Activated CD4-positive, alpha-beta memory T cell treated with anti-CD3 and anti-CD28 coated beads, Interleukin-2, amount 10 ng/mL, durations not matched to agents 7 days and 5 days (primary cell): Measurements from ENCODE around the gene MSANTD7. TPM values are rescaled to one million over a fixed set of nuclear protein-coding genes. Genes with fewer than 3 reads are reported as not detected.
A peak's percentile ranks its signal among the peaks of the same experiment; 100 is the strongest.

Experiments used
- CTCF ChIA-PET: fragments of 350-600 bp; sonication (Branson Sonifier 250); formaldehyde crosslinking; loops from one replicate; lab custom pipeline; 2021; ENCODE audit warnings: antibody characterized with exemption, inconsistent platforms; lab: Charles Lee
- POLR2A ChIA-PET: fragments of 350-600 bp; sonication (Branson Sonifier 250); formaldehyde crosslinking; loops from one replicate; lab custom pipeline; 2021; ENCODE audit warnings: antibody characterized with exemption; lab: Charles Lee
- DNase-seq: peaks from one replicate; pipeline ENCODE4 v3.0.0-alpha.2; 2020
- H3K27ac Mint-ChIP-seq: one replicate; pipeline ENCODE4 v1.8.0; 2021; ENCODE audit warnings: mild to moderate bottlenecking, mixed read lengths
- H3K27me3 Mint-ChIP-seq: one replicate; pipeline ENCODE4 v1.8.0; 2021; ENCODE audit warnings: mixed read lengths
- H3K36me3 Mint-ChIP-seq: one replicate; pipeline ENCODE4 v1.8.0; 2021; ENCODE audit warnings: low read depth, mixed read lengths
- H3K4me1 Mint-ChIP-seq: one replicate; pipeline ENCODE4 v1.8.0; 2021; ENCODE audit warnings: mixed read lengths
- H3K4me3 Mint-ChIP-seq: one replicate; pipeline ENCODE4 v1.8.0; 2021; ENCODE audit warnings: mild to moderate bottlenecking, mixed read lengths
- H3K9me3 Mint-ChIP-seq: one replicate; pipeline ENCODE4 v1.8.0; 2021; ENCODE audit warnings: mixed read lengths
- total RNA-seq, 2 experiments: library from RNA; stranded (reverse); gene quantifications; one replicate each; pipeline ENCODE4 v1.2.3, GENCODE V29; 2021

The MSANTD7 gene
- total RNA-seq, 2 experiments from 2014 or later = 15.5 to 18.7 TPM

- POLR2A ChIA-PET = interaction anchor here (2.3 kb wide), 1 partner anchor 77 kb away, joined by 32 read pairs; the partner anchor contains the start of gene DCLRE1C
- peak overlapping the region; percentile 95 for H3K4me3 Mint-ChIP-seq
- H3K36me3 Mint-ChIP-seq = peaks cover 6% of the 10 kb centered on the region
- H3K4me1 Mint-ChIP-seq = peaks cover 45% of the 10 kb centered on the region
- CTCF ChIA-PET = interaction anchor here (1.9 kb wide), 1 partner anchor 25 kb away, joined by 4 read pairs; no protein-coding TSS in a partner anchor
- no peak overlapping the region for H3K27ac Mint-ChIP-seq
- no peaks in the 10 kb centered on the region for H3K9me3 Mint-ChIP-seq
- no peak for DNase-seq
- no peaks in the 10 kb centered on the region for H3K27me3 Mint-ChIP-seq
These were observed 38.7 kb downstream of the MSANTD7 start for GRCh38 chr10:14876764-14877163.

- POLR2A ChIA-PET = interaction anchor here (0.8 to 4.8 kb wide), 22 partner anchors 10 to 693 kb away, joined by 3 to 53 read pairs (median 5); partner anchors contain the start of genes CDNF, DCLRE1C, HSPA14 and MEIG1
- H3K27ac Mint-ChIP-seq = peak within 1 kb of the TSS; percentile 82
- peaks cover 56% of the 10 kb centered on the region for H3K4me1 Mint-ChIP-seq
- no peaks in the 10 kb centered on the region for H3K27me3 Mint-ChIP-seq
- H3K4me3 Mint-ChIP-seq = peak within 1 kb of the TSS; percentile 95
- H3K9me3 Mint-ChIP-seq = no peaks in the 10 kb centered on the region
- DNase-seq = peak; percentile 96
- peaks cover 18% of the 10 kb centered on the region for H3K36me3 Mint-ChIP-seq
- CTCF ChIA-PET = interaction anchor here (1.0 to 1.9 kb wide), 7 partner anchors 11 to 290 kb away, joined by 3 to 15 read pairs (median 5); partner anchors contain the start of genes CDNF, HSPA14 and MSANTD7
These were observed 40.4 kb downstream of the MSANTD7 start, which contains the start of gene SUV39H2 for GRCh38 chr10:14878266-14879123. TSS of gene SUV39H2 (plus strand) at chr10:14878866. CDS start at chr10:14878889, 23 bp downstream.

GRCh38 chr10:14879124-14879927 lies 41.2 kb downstream of the MSANTD7 start:
- Mint-ChIP-seq H3K36me3 (peaks cover 18% of the 10 kb centered on the region), H3K4me1 (peaks cover 53% of the 10 kb centered on the region), H3K27ac (peak overlapping the region; percentile 78), H3K9me3 (no peaks in the 10 kb centered on the region), H3K4me3 (peak overlapping the region; percentile 82), H3K27me3 (no peaks in the 10 kb centered on the region)
- CTCF ChIA-PET = interaction anchor here (1.0 to 2.2 kb wide), 7 partner anchors 11 to 291 kb away, joined by 3 to 15 read pairs (median 5); partner anchors contain the start of genes CDNF, HSPA14 and MSANTD7
- peak; percentile 19 for DNase-seq
- POLR2A ChIA-PET = interaction anchor here (0.6 to 4.8 kb wide), 21 partner anchors 10 to 694 kb away, joined by 3 to 53 read pairs (median 5); partner anchors contain the start of genes CDNF, DCLRE1C, HSPA14 and MEIG1

GRCh38 chr10:14879928-14880193 lies 41.8 kb downstream of the MSANTD7 start:
- ChIA-PET POLR2A (interaction anchor here (0.6 to 4.8 kb wide), 8 partner anchors 10 to 694 kb away, joined by 3 to 53 read pairs (median 8); partner anchors contain the start of genes CDNF, HSPA14, MEIG1 and MSANTD7), CTCF (interaction anchor here (1.0 to 2.2 kb wide), 3 partner anchors 10 to 44 kb away, joined by 3 to 12 read pairs (median 4); no protein-coding TSS in a partner anchor)
- H3K9me3 Mint-ChIP-seq = no peaks in the 10 kb centered on the region
- H3K36me3 Mint-ChIP-seq = peaks cover 18% of the 10 kb centered on the region
- peak overlapping the region; percentile 78 for H3K27ac Mint-ChIP-seq
- peaks cover 53% of the 10 kb centered on the region for H3K4me1 Mint-ChIP-seq
- peak overlapping the region; percentile 82 for H3K4me3 Mint-ChIP-seq
- no peaks in the 10 kb centered on the region for H3K27me3 Mint-ChIP-seq
- no peak for DNase-seq

- Mint-ChIP-seq H3K4me1 (peaks cover 53% of the 10 kb centered on the region), H3K27me3 (no peaks in the 10 kb centered on the region), H3K36me3 (peaks cover 18% of the 10 kb centered on the region), H3K4me3 (peak overlapping the region; percentile 82), H3K9me3 (no peaks in the 10 kb centered on the region), H3K27ac (peak overlapping the region; percentile 78)
- ChIA-PET POLR2A (interaction anchor here (0.9 to 4.8 kb wide), 6 partner anchors 21 to 695 kb away, joined by 3 to 53 read pairs (median 14); partner anchors contain the start of genes CDNF, HSPA14, MEIG1 and MSANTD7), CTCF (interaction anchor here (1.0 to 2.2 kb wide), 3 partner anchors 10 to 44 kb away, joined by 3 to 12 read pairs (median 4); no protein-coding TSS in a partner anchor)
- no peak for DNase-seq
These were observed 42.1 kb downstream of the MSANTD7 start for GRCh38 chr10:14880229-14880628.

DNA sequence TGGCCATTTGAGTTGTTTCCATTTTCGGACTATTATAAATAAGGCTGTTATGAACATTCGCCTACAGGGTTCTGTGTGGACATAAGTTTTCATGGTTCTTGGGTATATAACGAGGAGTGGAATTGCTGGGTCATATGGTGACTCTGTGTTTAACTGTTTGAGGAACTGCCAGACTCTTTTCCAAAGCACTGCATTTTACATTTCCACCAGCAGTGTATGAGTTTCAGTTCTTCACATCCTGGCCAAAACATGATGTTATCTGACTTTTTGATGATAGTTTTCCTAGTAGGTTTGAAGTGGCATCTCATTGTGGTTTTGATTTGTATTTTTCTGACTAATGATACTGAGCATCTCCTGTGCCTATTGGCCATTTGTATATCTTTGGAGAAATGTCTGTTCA lies 46.0 kb downstream of the MSANTD7 start:
- H3K27me3 Mint-ChIP-seq = no peaks in the 10 kb centered on the region

More for the DNA sequence above, 46.0 kb downstream of the MSANTD7 start:
- peaks cover 33% of the 10 kb centered on the region for H3K4me1 Mint-ChIP-seq
- POLR2A ChIA-PET = interaction anchor here (1.0 to 2.0 kb wide), 2 partner anchors 19 to 46 kb away, joined by 3 to 6 read pairs; partner anchors contain the start of genes CDNF, HSPA14 and MSANTD7
- DNase-seq = no peak
- no peaks in the 10 kb centered on the region for H3K9me3 Mint-ChIP-seq
- no peak overlapping the region for H3K4me3 Mint-ChIP-seq
- CTCF ChIA-PET = no interaction called here
- no peak overlapping the region for H3K27ac Mint-ChIP-seq
- H3K36me3 Mint-ChIP-seq = peaks cover 13% of the 10 kb centered on the region

Other genes starting within 250 kb of the MSANTD7 start
- gene FAM107B, start 63.4 kb upstream of the MSANTD7 start, total RNA-seq = 100 to 1,000 TPM; 229 to 235 TPM
- under 1 TPM; 0.63 to 0.75 TPM for gene CDNF, start 269 bp upstream of the MSANTD7 start, total RNA-seq
- 10 to 100 TPM; 21.9 to 23.1 TPM for gene HSPA14, start within 50 bp of the MSANTD7 start, total RNA-seq
- gene SUV39H2, start 40.6 kb downstream of the MSANTD7 start, total RNA-seq = 10 to 100 TPM; 24.5 to 25.2 TPM
- 10 to 100 TPM; 36.8 to 40.4 TPM for gene DCLRE1C, start 115.8 kb downstream of the MSANTD7 start, total RNA-seq
- 1 to 10 TPM in 1 of 2 experiments, under 1 TPM in 1; 0.75 to 1.3 TPM for gene MEIG1, start 121.1 kb downstream of the MSANTD7 start, total RNA-seq
- 1 to 10 TPM; 4.0 to 4.2 TPM for gene OLAH, start 205.6 kb downstream of the MSANTD7 start, total RNA-seq